ENCODE measurements around the gene VIPR1.

Gene VIPR1

GRCh38 chr3:42581709-42582473 lies 79.4 kb downstream of the VIPR1 start, which contains the start of gene SEC22C:
TSS of gene SEC22C (minus strand) at chr3:42581967. CDS start at chr3:42569046, 12,921 bp downstream.
- peak; percentile 94 for DNase-seq

GRCh38 chr3:42582474-42583070 lies 80.1 kb downstream of the VIPR1 start:
- peak; percentile 9 for DNase-seq

Measured in central memory CD4-positive, alpha-beta T cell (primary cell).